ENCODE data around the gene RPS6KB1. TPM values are rescaled to one million over a fixed set of nuclear protein-coding genes. Genes with fewer than 3 reads are reported as not detected.
"Not testable (repeated sequence)": the region's sequence is repeated elsewhere in the genome, so short reads cannot be mapped to it uniquely, and the experiment has no call there.

Gene RPS6KB1
- total and polyA plus RNA-seq, 2 of the 8 experiments (the other 6 are each of a cell fraction or from before 2014, with no cell fraction given), result 3.4 to 28.4 TPM

DNA sequence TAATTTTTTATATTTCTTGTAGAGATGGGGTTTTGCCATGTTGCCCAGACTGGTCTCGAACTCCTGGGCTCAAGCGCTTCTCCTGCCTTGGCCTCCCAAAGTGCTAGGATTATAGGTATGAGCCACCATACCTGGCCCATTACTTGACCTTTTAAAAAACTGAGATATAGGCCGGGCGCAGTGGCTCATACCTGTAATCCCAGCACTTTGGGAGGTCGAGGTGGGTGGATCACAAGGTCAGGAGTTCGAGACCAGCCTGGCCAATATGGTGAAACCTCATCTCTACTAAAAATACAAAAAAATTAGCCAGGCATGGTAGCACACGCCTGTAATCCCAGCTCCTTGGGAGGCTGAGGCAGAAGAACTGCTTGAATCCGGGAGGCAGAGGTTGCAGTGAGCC lies 19.5 kb upstream of the RPS6KB1 start:
- DNase-seq (ENCODE audit: low read depth in 1 of 2, low spot score in 2 of 2); H3K14ac ChIP-seq (ENCODE audit: insufficient read length); FAIRE-seq: not testable (repeated sequence)

More for the DNA sequence above, 19.5 kb upstream of the RPS6KB1 start:
- H2BK15ac ChIP-seq (ENCODE audit: low read length); H3K4me2 ChIP-seq (ENCODE audit: insufficient read depth in 1 of 2, low read depth in 2 of 2, low read length in 2 of 2); H3K9ac ChIP-seq (replicated peaks in 1 of 4; ENCODE audit: extremely low read depth in 1 of 4, low read depth in 3 of 4, low read length in 3 of 4); H2BK12ac ChIP-seq (ENCODE audit: low read depth, low read length); H3K79me2 ChIP-seq (ENCODE audit: control insufficient read depth in 1 of 2, insufficient read depth in 2 of 2, low read length in 2 of 2); H3K56ac ChIP-seq (replicated peaks; ENCODE audit: insufficient read length, low read depth, low read length); H2AK5ac ChIP-seq (ENCODE audit: low read depth, low read length); H2AFZ ChIP-seq (ENCODE audit: low read length); H4K20me1 ChIP-seq (replicated peaks in 1 of 2; ENCODE audit: control insufficient read depth in 1 of 2, insufficient read depth in 2 of 2, low read length in 2 of 2); H3K27me3 ChIP-seq (replicated peaks in 1 of 4; ENCODE audit: control insufficient read depth in 3 of 4, extremely low read depth in 1 of 4, insufficient read depth in 3 of 4, low read length in 3 of 4); H3K23me2 ChIP-seq (ENCODE audit: low read depth, low read length); H3K23ac ChIP-seq (ENCODE audit: insufficient read length); CTCF ChIA-PET (ENCODE audit: partially characterized antibody); H3K4ac ChIP-seq (replicated peaks; ENCODE audit: insufficient read length, low read depth, low read length); H4K91ac ChIP-seq (replicated peaks; ENCODE audit: insufficient read length, low read length); H3K4me3 ChIP-seq (ENCODE audit: extremely low read depth in 1 of 4, insufficient read depth in 2 of 4, low read depth in 3 of 4, low read length in 4 of 4); H2BK20ac ChIP-seq (ENCODE audit: low read length); H3K4me1 ChIP-seq (replicated peaks in 1 of 4; ENCODE audit: control insufficient read depth in 3 of 4, insufficient read depth in 4 of 4, low read length in 3 of 4); H2BK120ac ChIP-seq (replicated peaks; ENCODE audit: low read depth, low read length); H3K27ac ChIP-seq (ENCODE audit: low read depth, low read length); H3K18ac ChIP-seq (ENCODE audit: extremely low read depth, low read length); H4K8ac ChIP-seq (ENCODE audit: extremely low read depth, insufficient read depth, low read length); H2BK5ac ChIP-seq (ENCODE audit: low read depth, low read length); H3K79me1 ChIP-seq (ENCODE audit: low read depth, low read length); H3K9me3 ChIP-seq (ENCODE audit: insufficient read depth in 2 of 2, low read depth in 1 of 2, low read length in 1 of 2); H4K5ac ChIP-seq (ENCODE audit: insufficient read length, low read depth, low read length): not testable (repeated sequence)
- POLR2A ChIA-PET (ENCODE audit: partially characterized antibody), result interaction anchor here (1.0 to 1.7 kb wide), 4 partner anchors 9 to 34 kb away, joined by 3 to 4 read pairs (median 4); no protein-coding TSS in a partner anchor
- 95% methylated on average over 8 of the region's 8 CpGs; no CpG with 5 or more reads in 1 of the 2 experiments for whole genome bisulfite sequencing, 2 experiments (ENCODE audit: extremely low coverage in 1 of 2, insufficient coverage in 1 of 2, insufficient read length in 1 of 2, insufficient replicate concordance in 2 of 2, low coverage in 1 of 2, low lambda C conversion rate in 2 of 2, missing lambda C conversion rate in 1 of 2)
- peaks cover 3 to 24% (median 10%) of the 10 kb centered on the region in 4 experiments; a peak in 6 of 8 replicates for H3K36me3 ChIP-seq (ENCODE audit: control insufficient read depth in 2 of 4, insufficient read depth in 4 of 4, low read length in 3 of 4)

Data from H1 (cell line).